ENCODE data around the gene NHLH1. TPM values are rescaled to one million over a fixed set of nuclear protein-coding genes. Genes with fewer than 3 reads are reported as not detected.

Gene NHLH1
- total RNA-seq, 1 donor from 2014 or later, result 10.6 TPM

DNA sequence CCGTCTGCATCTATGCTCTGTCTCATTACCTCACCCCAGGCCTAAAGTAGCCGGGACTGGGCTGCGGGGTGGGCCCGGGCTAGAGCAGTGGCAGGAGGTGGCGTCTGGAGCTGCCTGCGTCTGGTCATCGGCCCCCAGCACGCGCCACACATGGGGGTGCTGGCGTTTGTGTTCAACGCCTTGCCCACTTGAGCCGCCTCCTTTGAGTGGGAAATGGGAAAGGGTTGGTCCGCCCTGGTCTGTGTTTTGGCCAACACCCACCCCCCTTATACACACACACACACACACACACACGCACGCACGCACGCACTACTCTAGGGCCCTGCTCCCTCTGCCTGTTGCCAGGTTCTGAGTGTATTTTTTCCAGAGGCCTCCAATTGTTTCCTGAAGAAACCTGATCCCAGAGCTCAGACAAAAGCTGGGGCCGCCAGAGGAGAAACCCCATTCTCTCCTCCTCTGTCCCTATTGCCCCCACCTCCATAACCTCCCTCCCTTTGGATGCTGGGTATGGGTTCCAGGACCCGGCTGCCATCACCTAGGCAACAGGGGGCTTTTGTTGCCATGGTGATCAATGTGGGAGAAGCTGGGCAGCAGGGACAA lies 43.6 kb downstream of the NHLH1 start:
- TF ChIP-seq, protein P1, sequence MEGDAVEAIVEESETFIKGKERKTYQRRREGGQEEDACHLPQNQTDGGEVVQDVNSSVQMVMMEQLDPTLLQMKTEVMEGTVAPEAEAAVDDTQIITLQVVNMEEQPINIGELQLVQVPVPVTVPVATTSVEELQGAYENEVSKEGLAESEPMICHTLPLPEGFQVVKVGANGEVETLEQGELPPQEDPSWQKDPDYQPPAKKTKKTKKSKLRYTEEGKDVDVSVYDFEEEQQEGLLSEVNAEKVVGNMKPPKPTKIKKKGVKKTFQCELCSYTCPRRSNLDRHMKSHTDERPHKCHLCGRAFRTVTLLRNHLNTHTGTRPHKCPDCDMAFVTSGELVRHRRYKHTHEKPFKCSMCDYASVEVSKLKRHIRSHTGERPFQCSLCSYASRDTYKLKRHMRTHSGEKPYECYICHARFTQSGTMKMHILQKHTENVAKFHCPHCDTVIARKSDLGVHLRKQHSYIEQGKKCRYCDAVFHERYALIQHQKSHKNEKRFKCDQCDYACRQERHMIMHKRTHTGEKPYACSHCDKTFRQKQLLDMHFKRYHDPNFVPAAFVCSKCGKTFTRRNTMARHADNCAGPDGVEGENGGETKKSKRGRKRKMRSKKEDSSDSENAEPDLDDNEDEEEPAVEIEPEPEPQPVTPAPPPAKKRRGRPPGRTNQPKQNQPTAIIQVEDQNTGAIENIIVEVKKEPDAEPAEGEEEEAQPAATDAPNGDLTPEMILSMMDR (conservative IDR thresholded peaks at IDR 0.05), result no peak
- Mint-ChIP-seq H3K4me1 (peaks cover 77% of the 10 kb centered on the region), H3K9me3 (no peaks in the 10 kb centered on the region), H3K27ac (ENCODE audit: unreplicated experiment) (peak overlapping the region; percentile 98), H3K36me3 (ENCODE audit: low read depth) (peaks cover 6% of the 10 kb centered on the region), H3K27me3 (ENCODE audit: low read depth) (no peaks in the 10 kb centered on the region), H3K4me3 (peak overlapping the region; percentile 88)
- DNase-seq (ENCODE audit: low read depth, low spot score), result peak; percentile 68

DNA sequence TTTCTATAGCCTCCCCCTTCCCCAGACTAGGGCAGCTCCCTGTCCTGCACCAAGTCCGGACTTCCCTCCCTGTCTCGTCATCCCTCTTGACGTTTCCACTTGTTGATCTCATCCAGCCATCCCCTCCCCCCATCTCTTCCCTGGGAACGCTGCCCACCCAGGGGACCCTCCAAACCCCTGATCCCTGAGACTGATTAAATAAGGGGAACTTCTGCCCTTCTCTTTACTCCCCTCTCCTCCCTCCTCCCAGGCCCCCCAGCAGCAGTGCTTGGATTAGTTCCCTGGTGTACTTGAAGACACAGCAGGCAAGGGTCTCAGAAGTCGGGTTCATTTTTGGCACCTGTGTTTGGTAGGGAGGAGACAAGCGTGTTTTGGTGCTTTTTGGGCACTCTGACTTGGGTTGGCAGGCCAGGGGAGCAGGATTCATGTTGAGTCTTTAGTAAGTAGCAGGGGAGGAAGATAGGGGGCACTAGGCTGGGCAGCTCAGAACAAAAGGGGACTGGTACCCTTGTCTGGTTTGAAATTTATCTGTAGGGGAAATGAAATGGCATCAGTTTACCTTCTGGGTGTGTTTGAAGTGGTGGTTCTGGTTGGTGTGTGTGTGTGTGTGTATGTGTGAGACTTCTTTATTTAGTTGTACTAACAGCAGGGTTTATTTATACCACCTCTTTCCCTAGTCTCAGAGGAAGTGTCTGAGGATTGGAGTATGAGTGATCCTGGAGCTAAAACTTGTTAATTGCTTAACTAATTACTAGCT lies 44.6 kb downstream of the NHLH1 start:
- H3K4me3 Mint-ChIP-seq, result peak overlapping the region; percentile 88
- peaks cover 4% of the 10 kb centered on the region for H3K36me3 Mint-ChIP-seq (ENCODE audit: low read depth)
- TF ChIP-seq, protein P1 (conservative IDR thresholded peaks at IDR 0.05), result no peak
- H3K9me3 Mint-ChIP-seq, result no peaks in the 10 kb centered on the region
- H3K4me1 Mint-ChIP-seq, result peaks cover 70% of the 10 kb centered on the region
- no peak for DNase-seq (ENCODE audit: low read depth, low spot score)
- H3K27me3 Mint-ChIP-seq (ENCODE audit: low read depth), result no peaks in the 10 kb centered on the region
- H3K27ac Mint-ChIP-seq (ENCODE audit: unreplicated experiment), result peak overlapping the region; percentile 98

DNA sequence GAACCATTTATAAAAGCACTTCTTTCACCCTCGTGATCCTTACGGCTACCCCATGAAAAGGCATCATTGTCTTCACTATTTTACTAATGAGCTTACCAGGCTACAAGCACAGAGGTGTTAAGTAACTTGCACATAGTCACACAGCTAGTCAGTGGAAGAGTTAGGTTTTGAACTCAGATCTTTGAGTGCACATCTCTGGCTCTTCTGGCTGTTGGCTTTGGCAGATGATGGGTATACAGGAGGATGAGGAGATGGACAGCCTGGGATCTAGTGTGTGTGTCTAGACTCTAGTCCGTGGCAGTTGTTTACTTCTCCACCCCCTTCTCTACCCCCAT lies 45.1 kb downstream of the NHLH1 start:
- no peak for DNase-seq (ENCODE audit: low read depth, low spot score)
- TF ChIP-seq, protein P1 (conservative IDR thresholded peaks at IDR 0.05), result no peak
- Mint-ChIP-seq H3K27ac (ENCODE audit: unreplicated experiment) (no peak overlapping the region), H3K27me3 (ENCODE audit: low read depth) (no peaks in the 10 kb centered on the region), H3K36me3 (ENCODE audit: low read depth) (peaks cover 5% of the 10 kb centered on the region), H3K4me1 (peaks cover 67% of the 10 kb centered on the region), H3K4me3 (no peak overlapping the region), H3K9me3 (no peaks in the 10 kb centered on the region)

DNA sequence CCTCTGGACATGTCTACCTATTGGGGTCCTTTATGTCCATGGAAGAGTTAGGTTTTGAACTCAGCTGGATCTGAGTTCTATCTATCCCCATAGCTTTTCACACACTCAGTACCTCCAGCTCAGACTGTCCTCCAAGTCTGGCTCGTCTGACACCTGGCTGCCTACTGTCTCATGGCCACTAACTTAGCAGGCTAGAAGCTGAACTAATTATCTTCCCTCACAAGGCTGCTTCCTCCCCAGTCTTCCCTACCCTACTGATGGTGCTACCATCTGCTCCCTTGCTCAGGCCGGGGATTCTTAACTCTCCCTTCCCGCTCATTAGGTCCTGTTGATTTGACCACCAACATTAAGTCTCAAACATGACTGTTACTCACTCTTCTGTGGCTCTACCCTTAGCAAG lies 46.8 kb downstream of the NHLH1 start:
- Mint-ChIP-seq H3K27ac (ENCODE audit: unreplicated experiment) (peak overlapping the region; percentile 39), H3K4me1 (peaks cover 62% of the 10 kb centered on the region), H3K27me3 (ENCODE audit: low read depth) (no peaks in the 10 kb centered on the region), H3K36me3 (ENCODE audit: low read depth) (peaks cover 5% of the 10 kb centered on the region), H3K9me3 (no peaks in the 10 kb centered on the region), H3K4me3 (no peak overlapping the region)
- TF ChIP-seq, protein P1 (conservative IDR thresholded peaks at IDR 0.05), result no peak
- DNase-seq (ENCODE audit: low read depth, low spot score), result no peak

DNA sequence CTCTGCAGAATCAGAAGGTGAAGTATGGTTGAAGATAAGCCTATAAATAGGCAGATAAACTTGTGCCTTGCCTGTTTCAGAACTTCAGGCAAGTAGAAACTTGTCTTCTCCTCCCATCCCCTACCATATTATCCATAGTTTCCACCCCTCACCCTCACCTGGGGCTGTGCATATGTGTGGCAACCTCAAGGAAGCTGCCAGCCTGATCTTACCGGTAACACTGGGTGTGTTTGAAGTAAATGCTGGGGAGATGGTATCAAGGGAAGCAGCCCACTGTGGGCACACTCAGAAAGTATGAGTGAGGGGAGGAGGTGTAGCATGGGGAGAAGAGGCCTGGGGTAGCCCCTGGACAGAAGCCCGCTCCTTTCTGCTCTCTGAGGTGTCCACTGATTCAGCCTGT lies 48.0 kb downstream of the NHLH1 start:
- no peak overlapping the region for H3K4me3 Mint-ChIP-seq
- H3K9me3 Mint-ChIP-seq, result no peaks in the 10 kb centered on the region
- no peaks in the 10 kb centered on the region for H3K27me3 Mint-ChIP-seq (ENCODE audit: low read depth)
- TF ChIP-seq, protein P1 (conservative IDR thresholded peaks at IDR 0.05), result no peak
- DNase-seq (ENCODE audit: low read depth, low spot score), result no peak
- peaks cover 51% of the 10 kb centered on the region for H3K4me1 Mint-ChIP-seq
- peaks cover 8% of the 10 kb centered on the region for H3K36me3 Mint-ChIP-seq (ENCODE audit: low read depth)
- no peak overlapping the region for H3K27ac Mint-ChIP-seq (ENCODE audit: unreplicated experiment)
